Ascending aorta (tissue), 2 donors: ENCODE measurements around the gene TMEM40. TPM values are rescaled to one million over a fixed set of nuclear protein-coding genes. Genes with fewer than 3 reads are reported as not detected.

Experiments
- DNase-seq, 2 donors: peaks; one replicate each; pipeline ENCODE4 v3.0.0-alpha.2; 2019; ENCODE audit warnings: low spot score in 2 of 2
- H3K27ac ChIP-seq, 2 donors: fragments of 200-600 bp; sonication (generic); one replicate each; pipeline ENCODE4 v1.5.1; 2016 to 2017; ENCODE audit warnings: mild to moderate bottlenecking in 1 of 2
- H3K27me3 ChIP-seq: fragments of 200-600 bp; sonication (generic); one replicate; pipeline ENCODE4 v1.5.1; 2017
- H3K36me3 ChIP-seq, 2 donors: fragments of 200-600 bp; sonication (generic); one replicate each; pipeline ENCODE4 v1.5.1; 2016
- H3K4me1 ChIP-seq, 2 donors: fragments of 200-600 bp; sonication (generic); one replicate each; pipeline ENCODE4 v1.5.1; 2016 to 2017; ENCODE audit warnings: mild to moderate bottlenecking in 1 of 2
- H3K4me3 ChIP-seq, 2 donors: fragments of 200-600 bp; sonication (generic); one replicate each; pipeline ENCODE4 v1.5.1; 2016 to 2017; ENCODE audit warnings: mild to moderate bottlenecking in 1 of 2
- H3K9me3 ChIP-seq, 2 donors: fragments of 200-600 bp; sonication (generic); one replicate each; pipeline ENCODE4 v1.5.1; 2016
- CTCF ChIP-seq, 3 experiments: fragments of 200-600 bp in 2 of 3; fragments of 450-650 bp in 1 of 3; sonication (generic) in 2 of 3; IDR thresholded peaks; one replicate each; pipeline ENCODE4 v1.5.1; 2016 to 2019; ENCODE audit warnings: antibody characterized with exemption in 3 of 3, mild to moderate bottlenecking in 1 of 3, moderate library complexity in 1 of 3
- intact Hi-C: fragments of 100-400 bp; cut with DNase I; formaldehyde crosslinking; loops from one replicate; pipeline ENCODE4 v1.15.1; 2023
- total RNA-seq: library from RNA; depleted of rRNA; stranded (reverse); fragments of >200 nt; gene quantifications from one replicate; pipeline ENCODE4 v1.1.0, GENCODE V29; 2016

TMEM40 gene
- total RNA-seq, 1 donor from 2014 or later: not detected

DNA sequence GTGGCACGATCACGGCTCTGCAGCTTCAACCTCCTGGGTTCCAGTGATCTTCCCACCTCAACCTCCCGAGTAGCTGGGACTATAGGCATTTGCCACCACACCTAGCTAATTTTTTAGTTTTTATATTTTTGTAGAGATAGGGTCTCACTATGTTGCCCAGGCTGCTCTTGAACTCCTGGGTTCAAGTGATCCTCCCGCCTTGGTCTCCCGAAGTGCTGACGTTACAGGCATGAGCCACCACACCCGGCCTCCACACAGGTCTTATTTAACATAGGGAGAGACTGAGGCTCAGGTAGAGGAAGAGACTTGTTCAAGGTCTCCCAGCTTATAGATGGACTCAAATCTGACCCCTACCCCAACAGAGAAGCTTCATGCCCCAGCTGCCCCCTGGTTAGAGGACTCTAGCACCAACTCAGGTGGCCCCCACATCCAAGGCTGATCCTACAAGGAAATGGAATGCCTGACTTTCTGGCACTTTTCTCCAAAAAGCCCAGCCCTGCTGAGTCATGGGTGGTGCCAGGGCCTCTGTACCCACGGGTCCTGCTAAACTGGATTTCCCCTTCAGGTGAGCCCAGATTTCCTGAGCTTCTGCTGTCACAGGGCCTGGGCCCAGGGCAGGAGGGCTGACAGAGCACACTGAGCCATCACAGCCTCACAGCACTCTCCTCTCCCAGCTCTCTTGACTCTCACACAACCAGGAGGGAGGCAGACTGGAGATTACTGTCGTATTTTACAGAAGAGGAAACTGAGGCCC lies 5.6 kb downstream of the TMEM40 start:
- intact Hi-C loops: no loop called here
- TF ChIP-seq CTCF (IDR thresholded peaks at IDR 0.05): no peak
- no peak for DNase-seq
- Histone ChIP-seq H3K4me3 (no peak overlapping the region), H3K4me1 (peaks cover 2 to 8% of the 10 kb centered on the region in 2 donors), H3K36me3 (no peaks in the 10 kb centered on the region), H3K27ac (no peak overlapping the region), H3K27me3 (no peaks in the 10 kb centered on the region), H3K9me3 (no peaks in the 10 kb centered on the region)

GRCh38 chr3:12752809-12753208 lies 6.2 kb downstream of the TMEM40 start:
- DNase-seq: no peak
- peaks cover 0 to 5% of the 10 kb centered on the region in 2 donors for H3K4me1 ChIP-seq
- intact Hi-C loops: no loop called here
- H3K27me3 ChIP-seq: no peaks in the 10 kb centered on the region
- TF ChIP-seq CTCF (IDR thresholded peaks at IDR 0.05): no peak
- no peak overlapping the region for H3K27ac ChIP-seq
- no peak overlapping the region for H3K4me3 ChIP-seq
- no peaks in the 10 kb centered on the region for H3K36me3 ChIP-seq
- H3K9me3 ChIP-seq: no peaks in the 10 kb centered on the region

DNA sequence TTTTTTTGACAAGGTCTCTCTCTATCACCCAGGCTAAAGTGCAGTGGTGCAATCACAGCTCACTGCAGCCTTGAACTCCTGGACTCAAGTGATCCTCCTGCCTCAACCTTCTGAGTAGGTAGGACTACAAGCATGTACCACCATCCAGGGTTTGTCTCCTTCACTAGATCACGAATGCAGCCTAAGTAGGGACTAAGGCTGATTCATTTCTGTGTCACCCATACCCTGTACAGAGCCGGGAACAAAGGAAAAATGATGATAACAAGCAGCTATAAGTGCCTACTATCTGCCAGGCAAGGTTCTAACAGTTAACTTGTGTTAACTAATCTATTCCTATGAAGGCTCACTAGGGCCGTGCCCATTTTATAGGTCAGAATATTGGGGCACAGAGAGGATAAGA lies 7.0 kb downstream of the TMEM40 start:
- no peak for TF ChIP-seq CTCF (IDR thresholded peaks at IDR 0.05)
- intact Hi-C loops: no loop called here
- peaks cover 0 to 5% of the 10 kb centered on the region in 2 donors for H3K4me1 ChIP-seq
- no peak for DNase-seq
- no peaks in the 10 kb centered on the region for H3K27me3 ChIP-seq
- no peak overlapping the region for H3K27ac ChIP-seq
- H3K36me3 ChIP-seq: no peaks in the 10 kb centered on the region
- no peak overlapping the region for H3K4me3 ChIP-seq
- H3K9me3 ChIP-seq: no peaks in the 10 kb centered on the region

GRCh38 chr3:12751571-12751970 lies 7.5 kb downstream of the TMEM40 start:
- intact Hi-C loops: no loop called here
- H3K27ac ChIP-seq: no peak overlapping the region
- DNase-seq: no peak
- H3K4me3 ChIP-seq: no peak overlapping the region
- H3K9me3 ChIP-seq: no peaks in the 10 kb centered on the region
- H3K27me3 ChIP-seq: no peaks in the 10 kb centered on the region
- TF ChIP-seq CTCF (IDR thresholded peaks at IDR 0.05): no peak
- peaks cover 0 to 5% of the 10 kb centered on the region in 2 donors for H3K4me1 ChIP-seq
- no peaks in the 10 kb centered on the region for H3K36me3 ChIP-seq

- Histone ChIP-seq H3K9me3 (no peaks in the 10 kb centered on the region), H3K27ac (peak overlapping the region; percentile 22 to 48), H3K4me1 (peaks cover 0 to 5% of the 10 kb centered on the region in 2 donors), H3K4me3 (no peak overlapping the region), H3K27me3 (no peaks in the 10 kb centered on the region), H3K36me3 (no peaks in the 10 kb centered on the region)
- intact Hi-C loops: no loop called here
- no peak for DNase-seq
- no peak for TF ChIP-seq CTCF (IDR thresholded peaks at IDR 0.05)
Measured at GRCh38 chr3:12750658-12751071, 8.4 kb downstream of the TMEM40 start.
